NT2/D1 (cell line): ENCODE measurements around the gene CREG2.

ENCODE experiments used
- SUZ12 ChIP-seq: IDR thresholded peaks from 2 replicates; pipeline ENCODE4 v1.6.1; 2011; ENCODE audit not compliant: insufficient read length, insufficient read depth; ENCODE audit errors: extremely low read depth
- YY1 ChIP-seq: IDR thresholded peaks from 2 replicates; pipeline ENCODE4 v1.6.1; 2011; ENCODE audit not compliant: insufficient read length, insufficient read depth
- ZNF274 ChIP-seq: IDR thresholded peaks from 2 replicates; pipeline ENCODE4 v1.6.1; 2011; ENCODE audit warnings: mild to moderate bottlenecking, low read depth, low read length

GRCh38 chr2:101383016-101383541 is 4.2 kb downstream of the CREG2 start:
- no peak for TF ChIP-seq ZNF274
- TF ChIP-seq YY1 = no peak
- no peak for TF ChIP-seq SUZ12
